AG04449 (cell line): ENCODE measurements around the gene NEMF.

ENCODE experiments used
- CTCF ChIA-PET: fragments of 350-600 bp; formaldehyde crosslinking; extraction: SDS; loops from one replicate; lab custom pipeline; 2021; ENCODE audit warnings: antibody characterized with exemption; lab: Yijun Ruan, JAX
- POLR2A ChIA-PET: fragments of 400-600, 350-600 bp; formaldehyde crosslinking; extraction: SDS; loops from one replicate; lab custom pipeline; 2020; ENCODE audit warnings: antibody characterized with exemption, inconsistent platforms; lab: Yijun Ruan, JAX
- DNase-seq: peaks from one replicate; pipeline ENCODE4 v3.0.0-alpha.2; 2010; ENCODE audit warnings: low read depth, low spot score
- H3K4me3 ChIP-seq: 2 replicates; pipeline ENCODE4 v1.5.1; 2011; ENCODE audit warnings: low read depth, mild to moderate bottlenecking, control low read depth, low read length
- CTCF ChIP-seq: IDR thresholded peaks from one replicate; pipeline ENCODE4 v1.5.1; 2011; ENCODE audit warnings: mild to moderate bottlenecking, moderate library complexity, low read length, control low read depth, inconsistent platforms; ENCODE audit not compliant: insufficient read depth; ENCODE audit errors: missing control alignments

NEMF gene

GRCh38 chr14:49767571-49768300 lies 84.9 kb downstream of the NEMF start, which contains the start of gene KLHDC2:
Gene KLHDC2 (plus strand): TSS chr14:49768153. CDS start chr14:49768469, 316 bp downstream.
- DNase-seq, result no peak
- H3K4me3 ChIP-seq, result peak within 1 kb of the TSS; percentile 96
- TF ChIP-seq CTCF, result peak; percentile 36
- ChIA-PET CTCF (interaction anchor here (0.6 to 3.5 kb wide), 9 partner anchors 9 to 306 kb away, joined by 3 to 27 read pairs (median 3); partner anchors contain the start of genes DNAAF2 and RPS29), POLR2A (interaction anchor here (0.7 to 2.9 kb wide), 14 partner anchors 12 to 183 kb away, joined by 3 to 16 read pairs (median 4); partner anchors contain the start of genes DNAAF2, MGAT2, NEMF and POLE2)

GRCh38 chr14:49767270-49767570 lies 85.4 kb downstream of the NEMF start:
- DNase-seq, result no peak
- H3K4me3 ChIP-seq, result peak overlapping the region; percentile 96
- ChIA-PET CTCF (interaction anchor here (1.0 to 3.5 kb wide), 6 partner anchors 8 to 305 kb away, joined by 3 to 27 read pairs (median 5); partner anchors contain the start of genes DNAAF2 and RPS29), POLR2A (interaction anchor here (0.7 to 2.9 kb wide), 9 partner anchors 17 to 182 kb away, joined by 3 to 15 read pairs (median 4); partner anchors contain the start of genes DNAAF2, POLE2 and RPS29)
- no peak for TF ChIP-seq CTCF

- no peak for TF ChIP-seq CTCF
- peak overlapping the region; percentile 96 for H3K4me3 ChIP-seq
- ChIA-PET CTCF (interaction anchor here (1.0 to 3.5 kb wide), 5 partner anchors 8 to 305 kb away, joined by 3 to 27 read pairs (median 6); partner anchors contain the start of genes DNAAF2 and RPS29), POLR2A (interaction anchor here (0.7 to 2.9 kb wide), 8 partner anchors 16 to 182 kb away, joined by 3 to 15 read pairs (median 4); partner anchors contain the start of genes DNAAF2, POLE2 and RPS29)
- no peak for DNase-seq
These were observed 85.7 kb downstream of the NEMF start for GRCh38 chr14:49766839-49767238.

- no peak for DNase-seq
- ChIA-PET CTCF (interaction anchor here (1.6 kb wide), 1 partner anchor 128 kb away, joined by 3 read pairs; no protein-coding TSS in a partner anchor), POLR2A (no interaction called here)
- H3K4me3 ChIP-seq, result no peak overlapping the region
- TF ChIP-seq CTCF, result no peak
These were observed 90.6 kb downstream of the NEMF start for GRCh38 chr14:49761839-49762551.

- no peak for DNase-seq
- no peak for TF ChIP-seq CTCF
- no peak overlapping the region for H3K4me3 ChIP-seq
- ChIA-PET CTCF (no interaction called here), POLR2A (no interaction called here)
These were observed 97.2 kb downstream of the NEMF start for GRCh38 chr14:49755378-49755777.
